SK-N-SH (cell line): ENCODE data around the gene IRX5. TPM values are rescaled to one million over a fixed set of nuclear protein-coding genes. Genes with fewer than 3 reads are reported as not detected.

Experiments used
- CTCF ChIA-PET: fragments of 300-600, 350-600 bp; formaldehyde crosslinking; extraction: SDS; loops from one replicate; lab custom pipeline; 2021; lab: Yijun Ruan, JAX
- POLR2A ChIA-PET: fragments of 350-600 bp; sonication (Branson Sonifier 250); formaldehyde crosslinking; extraction: SDS; loops from one replicate; lab custom pipeline; 2020; ENCODE audit warnings: antibody characterized with exemption, inconsistent platforms; lab: Yijun Ruan, JAX
- DNase-seq: peaks from one replicate; pipeline ENCODE4 v3.0.0; 2012
- H2AFZ ChIP-seq: fragments of 200-600 bp; sonication (generic); 2 replicates; pipeline ENCODE4 v1.8.1; 2016; ENCODE audit warnings: antibody characterized with exemption, mild to moderate bottlenecking, low read depth
- H3F3A ChIP-seq: fragments of 200-600 bp; sonication (generic); replicated peaks from 2 replicates; pipeline ENCODE3; 2016; ENCODE audit warnings: antibody characterized with exemption, mild to moderate bottlenecking; ENCODE audit not compliant: insufficient read depth
- H3K27ac ChIP-seq, 2 experiments: fragments of 200-500 bp in 1 of 2; fragments of 200-600 bp in 1 of 2; sonication (Bioruptor generic) in 1 of 2; sonication (generic), shearing (Covaris generic) in 1 of 2; 2 replicates each; pipeline versions ENCODE4 v1.5.1 to v1.6.1; 2014 to 2016; ENCODE audit warnings: low read depth in 2 of 2, inconsistent platforms in 1 of 2, low read length in 1 of 2, mild to moderate bottlenecking in 1 of 2, mixed read lengths in 1 of 2
- H3K27me3 ChIP-seq: fragments of 200-600 bp; sonication (generic), shearing (Covaris generic); 2 replicates; pipeline ENCODE4 v1.6.1; 2016; ENCODE audit warnings: mixed run types; ENCODE audit not compliant: insufficient read depth
- H3K36me3 ChIP-seq, 2 experiments: fragments of 200-500 bp in 1 of 2; fragments of 200-600 bp in 1 of 2; sonication (Bioruptor generic) in 1 of 2; sonication (generic) in 1 of 2; replicated peaks in 1 of 2; 2 replicates each; pipeline versions ENCODE3 to v1.5.1; 2014 to 2016; ENCODE audit warnings: low read length in 1 of 2, mild to moderate bottlenecking in 1 of 2; ENCODE audit not compliant: insufficient read depth in 2 of 2, control insufficient read depth in 1 of 2
- H3K4me1 ChIP-seq, 2 experiments: fragments of 200-500 bp in 1 of 2; fragments of 200-600 bp in 1 of 2; sonication (Bioruptor generic) in 1 of 2; sonication (generic), shearing (Covaris generic) in 1 of 2; 2 replicates each; pipeline versions ENCODE4 v1.5.1 to v1.6.1; 2014 to 2016; ENCODE audit warnings: low read depth in 1 of 2, low read length in 1 of 2, mixed run types in 1 of 2; ENCODE audit not compliant: insufficient read depth in 2 of 2, control insufficient read depth in 1 of 2
- H3K4me2 ChIP-seq: fragments of 200-600 bp; sonication (generic), shearing (Covaris generic); 2 replicates; pipeline ENCODE4 v1.6.1; 2017; ENCODE audit warnings: mixed run types
- H3K4me3 ChIP-seq, 2 experiments: fragments of 200-500 bp in 1 of 2; fragments of 200-600 bp in 1 of 2; sonication (Bioruptor generic) in 1 of 2; sonication (generic), shearing (Covaris generic) in 1 of 2; 2 replicates each; pipeline versions ENCODE4 v1.5.1 to v1.8.1; 2014 to 2016; ENCODE audit warnings: low read depth in 2 of 2, inconsistent platforms in 1 of 2, low read length in 1 of 2, mild to moderate bottlenecking in 1 of 2, mixed read lengths in 1 of 2, moderate library complexity in 1 of 2
- H3K79me2 ChIP-seq: fragments of 200-600 bp; sonication (generic); 2 replicates; pipeline ENCODE4 v1.8.1; 2017; ENCODE audit warnings: mild to moderate bottlenecking; ENCODE audit not compliant: insufficient read depth
- H3K9ac ChIP-seq: fragments of 200-600 bp; sonication (generic); 2 replicates; pipeline ENCODE4 v1.6.1; 2017; ENCODE audit warnings: mixed run types
- H3K9me2 ChIP-seq: fragments of 200-600 bp; sonication (generic); 2 replicates; pipeline ENCODE4 v1.6.1; 2017; ENCODE audit warnings: mixed run types
- H3K9me3 ChIP-seq: fragments of 200-600 bp; sonication (generic); 2 replicates; pipeline ENCODE4 v1.6.1; 2017; ENCODE audit warnings: mixed run types, mild to moderate bottlenecking, moderate library complexity
- H4K20me1 ChIP-seq: fragments of 200-600 bp; sonication (generic); 2 replicates; pipeline ENCODE4 v1.6.1; 2017; ENCODE audit warnings: mild to moderate bottlenecking, mixed run types; ENCODE audit not compliant: insufficient read depth
- CTCF ChIP-seq: fragments of 200-600 bp; sonication (generic); IDR thresholded peaks from 2 replicates; pipeline ENCODE4 v1.6.1; 2017; ENCODE audit warnings: antibody characterized with exemption, mild to moderate bottlenecking, moderate library complexity
- EP300 ChIP-seq, 2 experiments: IDR thresholded peaks; 2 replicates each; pipeline versions ENCODE4 v1.4.0 to v1.6.1; 2012; ENCODE audit warnings: borderline replicate concordance in 1 of 2, low read depth in 1 of 2, low read length in 1 of 2
- EZH2phosphoT487 ChIP-seq: fragments of 200-600 bp; sonication (generic); IDR thresholded peaks from 2 replicates; pipeline ENCODE4 v1.6.1; 2017; ENCODE audit warnings: low read depth, mixed run types, mild to moderate bottlenecking, antibody characterized with exemption, moderate library complexity, borderline replicate concordance
- FOXJ3 ChIP-seq: sonication (generic); formaldehyde crosslinking; IDR thresholded peaks from 2 replicates; pipeline ENCODE4 v1.5.1; 2020; ENCODE audit warnings: mild to moderate bottlenecking, missing genetic modification reagents
- FOXM1 ChIP-seq: IDR thresholded peaks from 2 replicates; pipeline ENCODE4 v1.4.0; 2012; ENCODE audit warnings: low read depth, mild to moderate bottlenecking
- GABPA ChIP-seq: IDR thresholded peaks from 2 replicates; pipeline ENCODE4 v1.4.0; 2012; ENCODE audit warnings: low read depth, mild to moderate bottlenecking
- MAX ChIP-seq: IDR thresholded peaks from 2 replicates; pipeline ENCODE4 v1.4.0; 2012; ENCODE audit warnings: low read depth
- MEF2A ChIP-seq: IDR thresholded peaks from 2 replicates; pipeline ENCODE4 v1.4.0; 2012; ENCODE audit warnings: low read depth, borderline replicate concordance
- NRF1 ChIP-seq: IDR thresholded peaks from 2 replicates; pipeline ENCODE4 v1.6.1; 2012; ENCODE audit warnings: low read depth, mild to moderate bottlenecking, low read length
- POLR2AphosphoS5 ChIP-seq: IDR thresholded peaks from 2 replicates; pipeline ENCODE4 v1.6.1; 2012; ENCODE audit warnings: low read depth, low read length
- RAD21 ChIP-seq: IDR thresholded peaks from 2 replicates; pipeline ENCODE4 v1.6.1; 2012; ENCODE audit warnings: mild to moderate bottlenecking, low read length
- RCOR1 ChIP-seq: fragments of 150-350 bp; IDR thresholded peaks from 2 replicates; pipeline ENCODE4 v1.6.1; 2017; ENCODE audit warnings: antibody characterized with exemption, low read length
- RFX5 ChIP-seq: IDR thresholded peaks from 2 replicates; pipeline ENCODE4 v1.6.1; 2012; ENCODE audit warnings: mild to moderate bottlenecking, improper control_type of control experiment, low read length
- RXRA ChIP-seq: IDR thresholded peaks from 2 replicates; pipeline ENCODE4 v1.4.0; 2012; ENCODE audit warnings: low read depth, mild to moderate bottlenecking, borderline replicate concordance
- SMC3 ChIP-seq: IDR thresholded peaks from 2 replicates; pipeline ENCODE4 v1.6.1; 2012; ENCODE audit warnings: low read depth, low read length, improper control_type of control experiment
- TEAD4 ChIP-seq: IDR thresholded peaks from 2 replicates; pipeline ENCODE4 v1.4.0; 2012; ENCODE audit warnings: mild to moderate bottlenecking, borderline replicate concordance; ENCODE audit not compliant: insufficient read depth
- YY1 ChIP-seq: IDR thresholded peaks from 2 replicates; pipeline ENCODE4 v1.4.0; 2012; ENCODE audit warnings: low read depth, mild to moderate bottlenecking
- ZBTB33 ChIP-seq: IDR thresholded peaks from 2 replicates; pipeline ENCODE4 v1.4.0; 2012; ENCODE audit warnings: low read depth, borderline replicate concordance
- WGBS: methylation state at CpG from one replicate; pipeline ENCODE4 v1.1.6; 2017; ENCODE audit warnings: low lambda C conversion rate; 5-methylcytosine and 5-hydroxymethylcytosine counted together
- polyA plus RNA-seq, 3 experiments: library from polyadenylated mRNA; depleted of rRNA; stranded (reverse); fragments of >200 nt; gene quantifications; 2 replicates each; pipeline ENCODE4 v1.2.3, GENCODE V29; 2012
- TF ChIP-seq, protein P1 (sequence below): IDR thresholded peaks from 2 replicates; pipeline ENCODE4 v1.4.0; 2012; ENCODE audit warnings: low read depth, borderline replicate concordance
- TF ChIP-seq, protein P2 (sequence below): IDR thresholded peaks from 2 replicates; pipeline ENCODE4; 2012

Gene IRX5
- polyA plus RNA-seq, 1 of the 3 experiments (the other 2 are of a cell fraction), result 1.4 TPM

DNA sequence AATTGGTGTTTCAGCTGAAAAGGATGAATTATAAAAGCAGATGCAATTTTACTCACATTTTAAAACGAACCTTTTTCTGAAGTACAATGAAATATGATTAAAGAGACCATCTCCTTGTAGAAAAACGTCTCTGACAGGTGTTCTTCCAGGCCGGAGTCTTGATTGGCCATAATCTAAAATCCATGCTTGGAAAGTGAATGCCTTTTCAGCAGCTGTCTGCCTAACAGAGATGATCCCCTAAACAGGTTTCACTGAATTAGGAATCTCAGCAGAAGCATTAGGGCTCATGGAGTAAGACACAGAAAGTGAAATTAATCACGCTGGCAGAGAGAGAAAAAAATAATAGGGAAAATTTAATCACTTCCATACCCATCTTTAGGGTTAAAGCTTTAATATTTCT lies 39.3 kb upstream of the IRX5 start:
- no peaks in the 10 kb centered on the region for H3K36me3 ChIP-seq
- H3K4me1 ChIP-seq, result no peaks in the 10 kb centered on the region
- no peaks in the 10 kb centered on the region for H4K20me1 ChIP-seq
- no peaks in the 10 kb centered on the region for H3K27me3 ChIP-seq
- TF ChIP-seq POLR2AphosphoS5 (no peak), EZH2phosphoT487 (no peak), YY1 (no peak), RFX5 (no peak), RXRA (no peak)
- TF ChIP-seq, protein P1, sequence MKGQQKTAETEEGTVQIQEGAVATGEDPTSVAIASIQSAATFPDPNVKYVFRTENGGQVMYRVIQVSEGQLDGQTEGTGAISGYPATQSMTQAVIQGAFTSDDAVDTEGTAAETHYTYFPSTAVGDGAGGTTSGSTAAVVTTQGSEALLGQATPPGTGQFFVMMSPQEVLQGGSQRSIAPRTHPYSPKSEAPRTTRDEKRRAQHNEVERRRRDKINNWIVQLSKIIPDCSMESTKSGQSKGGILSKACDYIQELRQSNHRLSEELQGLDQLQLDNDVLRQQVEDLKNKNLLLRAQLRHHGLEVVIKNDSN, result no peak
- ChIA-PET CTCF (interaction anchor here (1.3 to 1.4 kb wide), 2 partner anchors 11 to 17 kb away, joined by 3 to 4 read pairs; no protein-coding TSS in a partner anchor), POLR2A (no interaction called here)
- no peaks in the 10 kb centered on the region for H3K9me3 ChIP-seq
- H3K9ac ChIP-seq, result no peak overlapping the region
- no peak for DNase-seq
- H3K9me2 ChIP-seq, result no peaks in the 10 kb centered on the region
- 48% methylated on average over 4 of the region's 4 CpGs for WGBS
- no peak overlapping the region for H2AFZ ChIP-seq
- H3K79me2 ChIP-seq, result no peaks in the 10 kb centered on the region
- H3F3A ChIP-seq, result no peaks in the 10 kb centered on the region
- H3K4me3 ChIP-seq, result no peak overlapping the region
- H3K27ac ChIP-seq, result no peak overlapping the region
- no peak overlapping the region for H3K4me2 ChIP-seq

GRCh38 chr16:54892981-54893380 lies 37.7 kb upstream of the IRX5 start:
- CTCF ChIA-PET, result no interaction called here
- no peaks in the 10 kb centered on the region for H3K27me3 ChIP-seq
- no peaks in the 10 kb centered on the region for H3K79me2 ChIP-seq
- WGBS, result 87% methylated on average over 5 of the region's 6 CpGs
- no peaks in the 10 kb centered on the region for H3K4me1 ChIP-seq
- H4K20me1 ChIP-seq, result no peaks in the 10 kb centered on the region
- POLR2A ChIA-PET, result no interaction called here
- H3K4me3 ChIP-seq, result no peak overlapping the region
- no peaks in the 10 kb centered on the region for H3K9me2 ChIP-seq
- H3K27ac ChIP-seq, result no peak overlapping the region
- no peaks in the 10 kb centered on the region for H3F3A ChIP-seq
- no peak overlapping the region for H2AFZ ChIP-seq
- DNase-seq, result no peak
- TF ChIP-seq GABPA (no peak), FOXJ3 (CRISPR knock-in tag) (no peak), MAX (no peak), SMC3 (no peak), MEF2A (no peak), RCOR1 (no peak), EZH2phosphoT487 (no peak), ZBTB33 (no peak), EP300 (IDR thresholded peaks at IDR 0.05; ENCODE audit: borderline replicate concordance in 1 of 2, low read depth in 1 of 2, low read length in 1 of 2) (no peak), FOXM1 (no peak), RAD21 (no peak), RXRA (no peak), NRF1 (no peak), CTCF (no peak), TEAD4 (no peak)
- TF ChIP-seq, protein P2, sequence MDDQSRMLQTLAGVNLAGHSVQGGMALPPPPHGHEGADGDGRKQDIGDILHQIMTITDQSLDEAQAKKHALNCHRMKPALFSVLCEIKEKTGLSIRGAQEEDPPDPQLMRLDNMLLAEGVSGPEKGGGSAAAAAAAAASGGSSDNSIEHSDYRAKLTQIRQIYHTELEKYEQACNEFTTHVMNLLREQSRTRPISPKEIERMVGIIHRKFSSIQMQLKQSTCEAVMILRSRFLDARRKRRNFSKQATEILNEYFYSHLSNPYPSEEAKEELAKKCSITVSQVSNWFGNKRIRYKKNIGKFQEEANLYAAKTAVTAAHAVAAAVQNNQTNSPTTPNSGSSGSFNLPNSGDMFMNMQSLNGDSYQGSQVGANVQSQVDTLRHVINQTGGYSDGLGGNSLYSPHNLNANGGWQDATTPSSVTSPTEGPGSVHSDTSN, result no peak
- H3K9ac ChIP-seq, result no peak overlapping the region
- H3K4me2 ChIP-seq, result no peak overlapping the region
- no peaks in the 10 kb centered on the region for H3K9me3 ChIP-seq
- H3K36me3 ChIP-seq, result no peaks in the 10 kb centered on the region
